HEK293 (cell line): ENCODE data around the gene EVI5.
"Not testable (repeated sequence)": the region's sequence is repeated elsewhere in the genome, so short reads cannot be mapped to it uniquely, and the experiment has no call there.

Experiments
- CTCF ChIA-PET: fragments of 350-600 bp; formaldehyde crosslinking; extraction: SDS; loops from one replicate; lab custom pipeline; 2021; ENCODE audit warnings: antibody characterized with exemption; lab: Yijun Ruan, JAX
- POLR2A ChIA-PET: fragments of 300-600 bp; formaldehyde crosslinking; extraction: SDS; loops from one replicate; lab custom pipeline; 2020; ENCODE audit warnings: antibody characterized with exemption, inconsistent platforms; lab: Yijun Ruan, JAX
- H3K27ac ChIP-seq: fragments of 200-500 bp; sonication (Bioruptor generic); 2 replicates; pipeline ENCODE4 v1.5.1; 2014; ENCODE audit warnings: low read depth, low read length, control low read depth, inconsistent platforms; ENCODE audit errors: extremely low read depth
- H3K36me3 ChIP-seq, 2 experiments: fragments of 200-500 bp in 1 of 2; sonication (Bioruptor generic) in 1 of 2; 1 replicate in 1 of 2; 2 replicates in 1 of 2; pipeline ENCODE4 v1.5.1; 2014 to 2017; ENCODE audit warnings: inconsistent platforms in 2 of 2, low read length in 2 of 2; ENCODE audit not compliant: control insufficient read depth in 2 of 2, insufficient read depth in 1 of 2
- H3K4me1 ChIP-seq: fragments of 200-500 bp; sonication (Bioruptor generic); 2 replicates; pipeline ENCODE4 v1.5.1; 2014; ENCODE audit warnings: mild to moderate bottlenecking, low read length, inconsistent platforms; ENCODE audit not compliant: control insufficient read depth, insufficient read depth
- H3K4me3 ChIP-seq: 2 replicates; pipeline ENCODE4 v1.5.1; 2011; ENCODE audit warnings: low read depth, mild to moderate bottlenecking, control low read depth, low read length, moderate library complexity
- H3K9me3 ChIP-seq: fragments of 200-500 bp; sonication (Bioruptor generic); 2 replicates; pipeline ENCODE4 v1.5.1; 2014; ENCODE audit warnings: low read depth, low read length, inconsistent platforms; ENCODE audit not compliant: control insufficient read depth, insufficient read depth
- GLI2 ChIP-seq: fragments of 450-650 bp; formaldehyde crosslinking; IDR thresholded peaks from 2 replicates; pipeline ENCODE4; 2017; ENCODE audit warnings: missing biosample characterization, missing genetic modification characterization, low read depth, borderline replicate concordance
- GLIS2 ChIP-seq: fragments of 450-650 bp; formaldehyde crosslinking; IDR thresholded peaks from 2 replicates; pipeline ENCODE4 v1.5.1; 2016; ENCODE audit warnings: missing biosample characterization, missing genetic modification characterization
- HOXC10 ChIP-seq: sonication (generic); formaldehyde crosslinking; IDR thresholded peaks from 2 replicates; pipeline ENCODE4 v1.8.1; 2023; ENCODE audit warnings: mild to moderate bottlenecking, missing genetic modification reagents
- KLF16 ChIP-seq: fragments of 450-650 bp; formaldehyde crosslinking; IDR thresholded peaks from 2 replicates; pipeline ENCODE4 v1.5.1; 2017; ENCODE audit warnings: missing biosample characterization, missing genetic modification characterization
- SETDB1 ChIP-seq: IDR thresholded peaks from one replicate; pipeline ENCODE4 v1.6.1; 2017; ENCODE audit warnings: mild to moderate bottlenecking, low read length, moderate library complexity, mixed read lengths; ENCODE audit not compliant: insufficient read length
- TRIM28 ChIP-seq: IDR thresholded peaks from 2 replicates; pipeline ENCODE4 v1.6.1; 2011; ENCODE audit warnings: low read length, control low read depth, borderline replicate concordance
- ZNF146 ChIP-seq: fragments of 450-650 bp; formaldehyde crosslinking; IDR thresholded peaks from 2 replicates; pipeline ENCODE4 v1.5.1; 2016; ENCODE audit warnings: missing biosample characterization, missing genetic modification characterization
- ZNF366 ChIP-seq: fragments of 450-650 bp; formaldehyde crosslinking; conservative IDR thresholded peaks from 2 replicates; pipeline ENCODE4 v1.5.1; 2016; ENCODE audit warnings: missing biosample characterization, missing genetic modification characterization
- ZNF37A ChIP-seq: fragments of 450-650 bp; IDR thresholded peaks from 2 replicates; pipeline ENCODE4 v1.5.1; 2018; ENCODE audit warnings: missing biosample characterization, missing genetic modification characterization
- ZNF561 ChIP-seq: fragments of 450-650 bp; IDR thresholded peaks from 2 replicates; pipeline ENCODE4 v1.5.1; 2018; ENCODE audit warnings: missing biosample characterization, missing genetic modification characterization, borderline replicate concordance
- ZNF777 ChIP-seq: fragments of 450-650 bp; formaldehyde crosslinking; IDR thresholded peaks from 2 replicates; pipeline ENCODE4 v1.5.1; 2017; ENCODE audit warnings: missing biosample characterization, missing genetic modification characterization, borderline replicate concordance
- TF ChIP-seq, protein P1 (sequence below): fragments of 450-650 bp; formaldehyde crosslinking; IDR thresholded peaks from 2 replicates; pipeline ENCODE4 v1.5.1; 2016; ENCODE audit warnings: missing biosample characterization, missing genetic modification characterization, low read depth
- TF ChIP-seq, protein P2 (sequence below): fragments of 450-650 bp; formaldehyde crosslinking; IDR thresholded peaks from 2 replicates; pipeline ENCODE4 v1.5.1; 2017; ENCODE audit warnings: missing biosample characterization, mild to moderate bottlenecking, missing genetic modification characterization, moderate library complexity
- TF ChIP-seq, protein P3 (sequence below): fragments of 450-650 bp; formaldehyde crosslinking; IDR thresholded peaks from 2 replicates; pipeline ENCODE4 v1.5.1; 2016; ENCODE audit warnings: missing biosample characterization, missing genetic modification characterization
- TF ChIP-seq, protein P4 (sequence below): fragments of 450-650 bp; formaldehyde crosslinking; IDR thresholded peaks from 2 replicates; pipeline ENCODE4 v1.5.1; 2016; ENCODE audit warnings: missing biosample characterization, missing genetic modification characterization
- TF ChIP-seq, protein P5 (sequence below): fragments of 450-650 bp; formaldehyde crosslinking; IDR thresholded peaks from 2 replicates; pipeline ENCODE4 v1.5.1; 2016; ENCODE audit warnings: missing biosample characterization, missing genetic modification characterization

The EVI5 gene

DNA sequence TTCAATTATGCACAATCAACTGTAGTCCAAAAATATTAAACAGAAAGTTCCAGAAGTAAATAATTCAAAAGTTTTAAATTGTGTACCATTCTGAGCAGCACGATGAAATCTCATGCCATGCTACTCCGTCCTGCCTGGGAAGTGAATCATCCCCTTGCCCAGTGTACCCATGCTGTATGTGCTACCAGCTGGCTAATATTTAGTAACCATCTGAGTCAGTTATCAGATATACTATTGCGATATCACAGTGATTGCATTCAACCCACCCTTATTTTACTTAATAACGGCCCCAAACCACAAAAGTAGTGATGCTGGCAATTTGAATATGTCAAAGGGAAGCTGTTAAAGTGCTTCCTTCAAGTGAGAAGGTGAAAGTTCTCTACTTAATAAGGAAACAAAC, 56.2 kb downstream of the EVI5 start:
- ChIA-PET CTCF (no interaction called here), POLR2A (no interaction called here)
- no peaks in the 10 kb centered on the region for H3K9me3 ChIP-seq
- H3K4me1 ChIP-seq, result no peaks in the 10 kb centered on the region
- TF ChIP-seq, protein P1, sequence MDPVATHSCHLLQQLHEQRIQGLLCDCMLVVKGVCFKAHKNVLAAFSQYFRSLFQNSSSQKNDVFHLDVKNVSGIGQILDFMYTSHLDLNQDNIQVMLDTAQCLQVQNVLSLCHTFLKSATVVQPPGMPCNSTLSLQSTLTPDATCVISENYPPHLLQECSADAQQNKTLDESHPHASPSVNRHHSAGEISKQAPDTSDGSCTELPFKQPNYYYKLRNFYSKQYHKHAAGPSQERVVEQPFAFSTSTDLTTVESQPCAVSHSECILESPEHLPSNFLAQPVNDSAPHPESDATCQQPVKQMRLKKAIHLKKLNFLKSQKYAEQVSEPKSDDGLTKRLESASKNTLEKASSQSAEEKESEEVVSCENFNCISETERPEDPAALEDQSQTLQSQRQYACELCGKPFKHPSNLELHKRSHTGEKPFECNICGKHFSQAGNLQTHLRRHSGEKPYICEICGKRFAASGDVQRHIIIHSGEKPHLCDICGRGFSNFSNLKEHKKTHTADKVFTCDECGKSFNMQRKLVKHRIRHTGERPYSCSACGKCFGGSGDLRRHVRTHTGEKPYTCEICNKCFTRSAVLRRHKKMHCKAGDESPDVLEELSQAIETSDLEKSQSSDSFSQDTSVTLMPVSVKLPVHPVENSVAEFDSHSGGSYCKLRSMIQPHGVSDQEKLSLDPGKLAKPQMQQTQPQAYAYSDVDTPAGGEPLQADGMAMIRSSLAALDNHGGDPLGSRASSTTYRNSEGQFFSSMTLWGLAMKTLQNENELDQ (tag by site-specific recombination), result no peak
- TF ChIP-seq ZNF37A (tag by site-specific recombination) (no peak), HOXC10 (CRISPR knock-in tag) (no peak), ZNF561 (tag by site-specific recombination) (no peak)
- peaks cover 6 to 8% of the 10 kb centered on the region in 2 experiments; a peak in 2 of 3 replicates for H3K36me3 ChIP-seq
- no peak overlapping the region for H3K4me3 ChIP-seq
- no peak overlapping the region for H3K27ac ChIP-seq

DNA sequence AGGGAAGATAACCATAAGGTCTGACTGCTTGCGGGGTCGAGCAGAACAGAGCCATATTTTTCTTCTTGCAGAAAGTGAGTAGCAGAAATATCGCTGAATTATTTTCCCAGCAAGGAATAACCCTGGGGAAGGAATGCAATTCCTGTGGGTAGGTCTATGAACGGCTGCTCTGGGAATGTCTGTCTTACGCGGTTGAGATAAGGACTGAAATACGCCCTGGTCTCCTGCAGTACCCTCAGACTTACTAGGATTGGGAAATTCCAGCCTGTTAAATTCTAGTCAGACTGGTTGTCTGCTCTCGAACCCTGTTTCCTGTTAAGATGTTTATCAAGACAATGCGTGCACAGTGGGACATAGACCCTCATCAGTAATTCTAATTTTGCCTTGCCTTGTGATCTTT, 61.2 kb downstream of the EVI5 start:
- H3K9me3 ChIP-seq, H3K27ac ChIP-seq, H3K36me3 ChIP-seq, POLR2A ChIA-PET, H3K4me1 ChIP-seq, H3K4me3 ChIP-seq: not testable (repeated sequence)
- TF ChIP-seq TRIM28, result peak; percentile 51; the same call in 1 of the 2 replicates
- TF ChIP-seq SETDB1, result peak; percentile 41
- CTCF ChIA-PET, result interaction anchor here (0.6 to 0.9 kb wide), 4 partner anchors 9 to 1393 kb away, joined by 3 read pairs; no protein-coding TSS in a partner anchor

DNA sequence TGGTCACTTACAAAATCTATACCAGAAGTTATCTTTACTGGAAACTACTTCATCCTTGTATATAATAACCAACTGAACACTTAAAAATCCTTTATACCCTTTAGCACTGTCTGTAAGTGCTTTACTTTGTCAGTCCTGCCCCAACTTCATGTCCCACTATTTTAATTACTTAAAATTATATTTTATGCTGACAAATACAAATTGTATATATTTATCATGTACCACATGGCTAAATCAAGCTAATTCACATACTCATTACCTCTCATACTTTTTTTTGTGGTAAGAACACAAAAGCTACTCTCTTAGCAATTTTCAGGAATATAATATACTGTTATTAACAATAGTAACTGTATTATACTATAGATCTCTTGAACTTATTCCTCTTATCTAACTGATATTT, 63.0 kb downstream of the EVI5 start:
- CTCF ChIA-PET, result interaction anchor here (0.6 kb wide), 2 partner anchors 61 to 117 kb away, joined by 3 read pairs; no protein-coding TSS in a partner anchor
- Histone ChIP-seq H3K27ac (no peak overlapping the region), H3K4me1 (no peaks in the 10 kb centered on the region), H3K9me3 (no peaks in the 10 kb centered on the region), H3K4me3 (no peak overlapping the region), H3K36me3 (no peaks in the 10 kb centered on the region)
- POLR2A ChIA-PET, result no interaction called here
- no peak for TF ChIP-seq ZNF777 (tag by site-specific recombination)
- no peak for TF ChIP-seq GLI2
- TF ChIP-seq, protein P2, sequence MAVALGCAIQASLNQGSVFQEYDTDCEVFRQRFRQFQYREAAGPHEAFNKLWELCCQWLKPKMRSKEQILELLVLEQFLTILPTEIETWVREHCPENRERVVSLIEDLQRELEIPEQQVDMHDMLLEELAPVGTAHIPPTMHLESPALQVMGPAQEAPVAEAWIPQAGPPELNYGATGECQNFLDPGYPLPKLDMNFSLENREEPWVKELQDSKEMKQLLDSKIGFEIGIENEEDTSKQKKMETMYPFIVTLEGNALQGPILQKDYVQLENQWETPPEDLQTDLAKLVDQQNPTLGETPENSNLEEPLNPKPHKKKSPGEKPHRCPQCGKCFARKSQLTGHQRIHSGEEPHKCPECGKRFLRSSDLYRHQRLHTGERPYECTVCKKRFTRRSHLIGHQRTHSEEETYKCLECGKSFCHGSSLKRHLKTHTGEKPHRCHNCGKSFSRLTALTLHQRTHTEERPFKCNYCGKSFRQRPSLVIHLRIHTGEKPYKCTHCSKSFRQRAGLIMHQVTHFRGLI, result no peak
- TF ChIP-seq KLF16 (tag by site-specific recombination), result no peak
- TF ChIP-seq, protein P3, sequence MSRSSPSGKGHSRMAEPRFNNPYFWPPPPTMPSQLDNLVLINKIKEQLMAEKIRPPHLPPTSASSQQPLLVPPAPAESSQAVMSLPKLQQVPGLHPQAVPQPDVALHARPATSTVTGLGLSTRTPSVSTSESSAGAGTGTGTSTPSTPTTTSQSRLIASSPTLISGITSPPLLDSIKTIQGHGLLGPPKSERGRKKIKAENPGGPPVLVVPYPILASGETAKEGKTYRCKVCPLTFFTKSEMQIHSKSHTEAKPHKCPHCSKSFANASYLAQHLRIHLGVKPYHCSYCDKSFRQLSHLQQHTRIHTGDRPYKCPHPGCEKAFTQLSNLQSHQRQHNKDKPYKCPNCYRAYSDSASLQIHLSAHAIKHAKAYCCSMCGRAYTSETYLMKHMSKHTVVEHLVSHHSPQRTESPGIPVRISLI (tag by site-specific recombination), result no peak
- TF ChIP-seq ZNF366 (tag by site-specific recombination), result no peak
- no peak for TF ChIP-seq GLIS2 (tag by site-specific recombination)

DNA sequence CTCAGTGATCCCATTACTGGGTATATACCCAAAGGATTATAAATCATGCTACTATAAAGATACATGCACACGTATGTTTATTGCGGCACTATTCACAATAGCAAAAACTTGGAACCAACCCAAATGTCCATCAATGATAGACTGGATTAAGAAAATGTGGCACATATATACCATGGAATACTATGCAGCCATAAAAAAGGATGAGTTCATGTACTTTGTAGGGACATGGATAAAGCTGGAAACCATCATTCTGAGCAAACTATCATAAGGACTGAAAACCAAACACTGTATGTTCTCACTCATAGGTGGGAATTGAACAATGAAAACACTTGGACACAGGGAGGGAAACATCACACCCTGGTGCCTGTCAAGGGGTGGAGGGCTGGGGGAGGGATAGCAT, 63.8 kb downstream of the EVI5 start:
- TF ChIP-seq, protein P4, sequence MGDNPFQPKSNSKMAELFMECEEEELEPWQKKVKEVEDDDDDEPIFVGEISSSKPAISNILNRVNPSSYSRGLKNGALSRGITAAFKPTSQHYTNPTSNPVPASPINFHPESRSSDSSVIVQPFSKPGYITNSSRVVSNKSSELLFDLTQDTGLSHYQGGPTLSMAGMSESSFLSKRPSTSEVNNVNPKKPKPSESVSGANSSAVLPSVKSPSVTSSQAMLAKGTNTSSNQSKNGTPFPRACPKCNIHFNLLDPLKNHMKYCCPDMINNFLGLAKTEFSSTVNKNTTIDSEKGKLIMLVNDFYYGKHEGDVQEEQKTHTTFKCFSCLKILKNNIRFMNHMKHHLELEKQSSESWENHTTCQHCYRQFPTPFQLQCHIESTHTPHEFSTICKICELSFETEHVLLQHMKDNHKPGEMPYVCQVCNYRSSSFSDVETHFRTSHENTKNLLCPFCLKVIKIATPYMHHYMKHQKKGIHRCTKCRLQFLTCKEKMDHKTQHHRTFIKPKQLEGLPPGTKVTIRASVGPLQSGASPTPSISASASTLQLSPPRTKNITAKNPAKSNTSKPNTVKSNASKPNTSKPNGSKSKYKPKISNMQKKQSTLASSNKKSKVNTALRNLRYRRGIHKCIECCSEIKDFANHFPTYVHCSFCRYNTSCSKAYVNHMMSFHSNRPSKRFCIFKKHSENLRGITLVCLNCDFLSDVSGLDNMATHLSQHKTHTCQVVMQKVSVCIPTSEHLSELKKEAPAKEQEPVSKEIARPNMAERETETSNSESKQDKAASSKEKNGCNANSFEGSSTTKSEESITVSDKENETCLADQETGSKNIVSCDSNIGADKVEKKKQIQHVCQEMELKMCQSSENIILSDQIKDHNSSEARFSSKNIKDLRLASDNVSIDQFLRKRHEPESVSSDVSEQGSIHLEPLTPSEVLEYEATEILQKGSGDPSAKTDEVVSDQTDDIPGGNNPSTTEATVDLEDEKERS, result 0 out of 2 replicates have a peak, but pooled peaks have one; percentile 65
- TF ChIP-seq ZNF146 (tag by site-specific recombination), result peak; percentile 90
- TF ChIP-seq, protein P5, sequence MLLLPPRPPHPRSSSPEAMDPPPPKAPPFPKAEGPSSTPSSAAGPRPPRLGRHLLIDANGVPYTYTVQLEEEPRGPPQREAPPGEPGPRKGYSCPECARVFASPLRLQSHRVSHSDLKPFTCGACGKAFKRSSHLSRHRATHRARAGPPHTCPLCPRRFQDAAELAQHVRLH (tag by site-specific recombination), result peak; percentile 54; the same call in 1 of the 2 replicates
- H3K9me3 ChIP-seq, H3K4me1 ChIP-seq, POLR2A ChIA-PET, H3K36me3 ChIP-seq, H3K27ac ChIP-seq, CTCF ChIA-PET, H3K4me3 ChIP-seq: not testable (repeated sequence)
